ENCODE data around the gene ANO3. TPM values are rescaled to one million over a fixed set of nuclear protein-coding genes. Genes with fewer than 3 reads are reported as not detected.

ANO3 gene
- total and polyA plus RNA-seq, 8 donors, result 0.18 to 0.58 TPM; not detected in 6

- 73 to 94% (median 82%) methylated on average over 3 of the region's 3 CpGs for WGBS, 5 donors
- H3K27ac ChIP-seq, result no peak overlapping the region
- no peaks in the 10 kb centered on the region for H3K4me1 ChIP-seq
- H3K9me3 ChIP-seq, result peaks cover 0 to 10% (median 3%) of the 10 kb centered on the region in 4 donors
- H3K4me3 ChIP-seq, result no peak overlapping the region
- TF ChIP-seq POLR2AphosphoS5 (IDR thresholded peaks at IDR 0.05) (no peak), EP300 (IDR thresholded peaks at IDR 0.05) (no peak), CTCF (IDR thresholded peaks at IDR 0.05) (no peak), POLR2A (IDR thresholded peaks at IDR 0.05) (no peak)
- DNase-seq, result no peak
- intact Hi-C loops (cut with DNase I; ENCODE audit: low total_unique reads), result no loop called here
- no peaks in the 10 kb centered on the region for H3K27me3 ChIP-seq
- H3K36me3 ChIP-seq, result no peaks in the 10 kb centered on the region
These were observed 148.1 kb downstream of the ANO3 start for GRCh38 chr11:26480041-26480440.

- no peak for TF ChIP-seq EP300 (IDR thresholded peaks at IDR 0.05)
- no peak for TF ChIP-seq POLR2A (IDR thresholded peaks at IDR 0.05)
- TF ChIP-seq CTCF (IDR thresholded peaks at IDR 0.05), result no peak
- no peak for TF ChIP-seq POLR2AphosphoS5 (IDR thresholded peaks at IDR 0.05)
- Histone ChIP-seq H3K4me3 (no peak overlapping the region), H3K36me3 (no peaks in the 10 kb centered on the region), H3K27me3 (no peaks in the 10 kb centered on the region), H3K9me3 (peaks cover 0 to 10% (median 3%) of the 10 kb centered on the region in 4 donors), H3K27ac (no peak overlapping the region), H3K4me1 (no peaks in the 10 kb centered on the region)
- no peak for DNase-seq
- intact Hi-C loops (cut with DNase I; ENCODE audit: low total_unique reads), result no loop called here
- WGBS, 5 donors, result 37 to 71% (median 63%) methylated on average over 2 of the region's 2 CpGs
These were observed 151.2 kb downstream of the ANO3 start for GRCh38 chr11:26483108-26483507.

- Histone ChIP-seq H3K9me3 (no peaks in the 10 kb centered on the region), H3K36me3 (no peaks in the 10 kb centered on the region), H3K27ac (no peak overlapping the region), H3K4me3 (no peak overlapping the region), H3K4me1 (no peaks in the 10 kb centered on the region), H3K27me3 (no peaks in the 10 kb centered on the region)
- no peak for DNase-seq
- TF ChIP-seq POLR2A (IDR thresholded peaks at IDR 0.05) (no peak), CTCF (IDR thresholded peaks at IDR 0.05) (no peak)
- intact Hi-C loops (cut with DNase I; ENCODE audit: low total_unique reads), result no loop called here
- WGBS, 5 donors, result 78 to 85% (median 82%) methylated on average over 6 of the region's 6 CpGs
These were observed 158.6 kb downstream of the ANO3 start for GRCh38 chr11:26490546-26490945.

GRCh38 chr11:26493616-26494015 lies 161.7 kb downstream of the ANO3 start:
- Histone ChIP-seq H3K27me3 (no peaks in the 10 kb centered on the region), H3K4me3 (no peak overlapping the region), H3K36me3 (no peaks in the 10 kb centered on the region), H3K4me1 (no peaks in the 10 kb centered on the region), H3K27ac (no peak overlapping the region), H3K9me3 (no peaks in the 10 kb centered on the region)
- 6 to 17% (median 8%) methylated on average over 1 of the region's 1 CpG for WGBS, 5 donors
- intact Hi-C loops (cut with DNase I; ENCODE audit: low total_unique reads), result no loop called here
- no peak for TF ChIP-seq CTCF (IDR thresholded peaks at IDR 0.05)
- no peak for TF ChIP-seq POLR2A (IDR thresholded peaks at IDR 0.05)
- TF ChIP-seq EP300 (IDR thresholded peaks at IDR 0.05), result no peak
- TF ChIP-seq POLR2AphosphoS5 (IDR thresholded peaks at IDR 0.05), result no peak
- DNase-seq, result no peak

Data from stomach (tissue), 9 donors.